NOMO-1 (cell line): Measurements from ENCODE around the gene LAMC3.

Experiments
- DNase-seq, 2 experiments: peaks; one replicate each; lab custom pipeline; 2025; ENCODE audit not compliant: unreplicated experiment in 2 of 2; lab: John Stamatoyannopoulos, UW

Gene LAMC3

DNA sequence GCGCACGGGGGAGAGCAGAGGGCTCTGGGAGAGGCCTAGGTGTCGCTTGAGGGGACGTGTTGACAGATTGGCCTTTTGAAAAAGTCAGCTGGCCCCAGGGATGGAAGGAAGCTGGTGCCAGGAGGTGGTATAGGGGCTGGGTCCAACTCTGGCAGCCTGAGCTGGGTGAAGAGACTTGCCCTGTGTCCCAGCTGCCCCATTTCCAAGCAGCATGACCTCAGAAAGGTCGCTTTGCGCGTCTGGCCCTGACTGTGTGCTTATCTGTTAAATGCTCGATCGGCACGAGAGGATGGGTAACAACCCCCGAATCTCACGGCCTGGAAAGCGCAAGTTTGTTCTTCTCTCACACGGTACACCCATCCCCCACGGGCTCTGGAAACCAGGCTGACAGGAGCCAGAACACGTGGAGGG lies 31.2 kb upstream of the LAMC3 start:
- no peak for DNase-seq

DNA sequence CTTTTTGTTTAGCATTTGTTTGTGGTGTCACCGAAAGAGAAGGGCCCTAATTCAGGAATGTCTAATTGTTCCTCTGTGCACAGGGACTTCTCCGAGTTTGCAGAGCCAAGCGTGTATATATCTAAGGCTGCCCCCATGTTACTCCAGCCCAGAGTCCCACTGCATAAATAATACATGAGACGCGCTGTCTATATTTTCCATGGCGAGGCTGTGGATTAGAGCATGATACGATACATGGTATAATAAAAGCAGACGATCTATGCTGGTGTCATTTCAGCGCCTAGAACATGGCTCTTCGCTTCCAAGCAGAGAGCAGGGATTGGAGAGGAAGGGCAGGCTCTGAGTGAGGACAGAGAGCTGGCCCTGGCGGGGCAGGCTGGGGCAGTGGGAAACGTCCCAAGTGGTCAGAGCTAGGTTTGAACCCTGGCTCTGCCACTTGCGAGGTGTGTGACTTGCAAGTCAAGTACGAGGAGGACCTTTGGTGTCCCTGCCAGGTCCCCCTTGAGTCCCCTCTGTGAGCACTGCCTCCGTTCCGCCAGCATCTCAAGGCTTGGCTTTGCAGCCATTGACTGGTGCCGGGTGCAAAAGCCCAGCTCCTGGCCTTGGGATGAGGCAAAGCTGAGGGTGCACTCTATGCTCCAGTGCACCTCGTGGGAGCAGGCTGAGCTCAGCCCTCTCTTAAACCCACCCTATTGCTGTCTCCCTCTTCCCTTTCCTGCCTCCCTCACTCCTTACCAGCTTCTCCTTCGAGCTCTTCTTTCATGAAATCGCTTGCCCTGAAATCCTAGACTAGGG lies 29.2 kb upstream of the LAMC3 start:
- DNase-seq: no peak

DNA sequence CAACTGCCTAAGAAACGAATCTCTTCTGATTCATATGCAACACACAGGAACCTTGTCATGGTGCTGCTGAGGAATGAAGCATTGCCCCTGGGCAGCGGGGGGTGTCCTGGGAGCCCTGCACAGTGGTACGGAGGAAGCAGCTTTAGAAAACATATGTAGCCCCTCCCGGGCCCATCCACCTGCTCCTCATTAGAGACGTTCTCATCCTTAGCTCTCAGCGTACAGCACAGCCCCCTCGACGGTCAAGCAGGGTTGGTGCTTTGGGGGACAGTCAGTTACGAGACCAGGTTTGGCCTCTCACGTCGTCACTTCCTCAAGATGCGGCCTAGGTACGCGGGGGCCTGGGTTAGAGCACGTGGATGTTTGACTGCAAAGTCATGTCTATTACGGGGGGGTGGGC lies 28.4 kb upstream of the LAMC3 start:
- no peak for DNase-seq

DNA sequence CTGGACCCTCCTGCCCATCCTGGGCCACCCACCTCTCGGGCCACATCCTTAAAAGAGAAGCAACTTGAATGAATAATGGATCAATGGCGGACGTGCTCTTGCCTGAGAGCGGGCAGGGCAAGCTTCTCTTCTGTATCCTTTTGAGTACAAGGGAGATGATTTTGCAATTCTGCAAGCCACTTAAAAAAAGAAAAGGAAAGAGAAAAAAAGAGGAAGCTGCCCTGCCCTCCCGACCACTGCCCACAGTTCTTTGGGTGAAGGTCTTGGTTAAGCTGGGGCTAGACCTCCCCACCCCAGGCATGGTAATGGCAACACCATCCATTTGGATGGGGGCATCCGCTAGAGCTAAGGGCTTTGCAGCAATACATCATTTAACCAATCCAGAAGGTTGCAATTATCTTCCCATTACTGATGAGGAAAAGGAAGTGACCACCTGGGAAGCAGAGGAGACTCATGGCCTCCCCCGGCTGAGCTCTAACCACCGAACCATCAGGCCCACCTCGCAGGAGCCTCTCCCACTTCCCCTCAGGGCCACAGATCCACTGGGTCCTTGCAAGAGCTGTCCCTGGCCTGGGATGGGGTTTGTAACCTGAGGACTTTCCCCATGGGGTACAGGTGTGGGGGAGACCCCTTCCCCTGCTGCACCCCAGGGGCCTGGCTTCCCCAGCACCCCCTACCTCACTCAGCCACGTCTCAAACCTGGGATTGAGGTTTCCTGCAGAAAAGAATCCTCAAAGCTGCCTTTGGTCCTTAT lies 27.8 kb upstream of the LAMC3 start:
- peak; percentile 61 to 85 for DNase-seq

DNA sequence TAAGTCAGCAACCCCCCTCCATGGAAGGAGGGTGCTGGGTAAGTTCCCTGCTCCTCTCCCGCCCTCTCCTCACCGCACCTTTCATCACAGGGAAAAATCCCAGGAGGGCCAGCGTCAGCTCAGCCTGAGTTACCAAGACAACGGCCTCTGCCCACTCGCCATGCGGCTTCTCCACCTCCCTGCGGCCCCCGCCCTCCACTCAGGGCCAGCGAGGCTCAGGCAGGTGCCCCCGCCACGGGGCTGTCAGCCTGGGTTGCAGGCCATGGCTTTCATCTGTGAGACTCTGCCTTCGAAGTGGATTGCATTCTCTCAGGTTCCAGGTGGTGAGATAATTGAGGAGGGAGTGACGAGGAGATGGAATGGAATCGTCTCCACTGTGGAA lies 27.2 kb upstream of the LAMC3 start:
- no peak for DNase-seq

DNA sequence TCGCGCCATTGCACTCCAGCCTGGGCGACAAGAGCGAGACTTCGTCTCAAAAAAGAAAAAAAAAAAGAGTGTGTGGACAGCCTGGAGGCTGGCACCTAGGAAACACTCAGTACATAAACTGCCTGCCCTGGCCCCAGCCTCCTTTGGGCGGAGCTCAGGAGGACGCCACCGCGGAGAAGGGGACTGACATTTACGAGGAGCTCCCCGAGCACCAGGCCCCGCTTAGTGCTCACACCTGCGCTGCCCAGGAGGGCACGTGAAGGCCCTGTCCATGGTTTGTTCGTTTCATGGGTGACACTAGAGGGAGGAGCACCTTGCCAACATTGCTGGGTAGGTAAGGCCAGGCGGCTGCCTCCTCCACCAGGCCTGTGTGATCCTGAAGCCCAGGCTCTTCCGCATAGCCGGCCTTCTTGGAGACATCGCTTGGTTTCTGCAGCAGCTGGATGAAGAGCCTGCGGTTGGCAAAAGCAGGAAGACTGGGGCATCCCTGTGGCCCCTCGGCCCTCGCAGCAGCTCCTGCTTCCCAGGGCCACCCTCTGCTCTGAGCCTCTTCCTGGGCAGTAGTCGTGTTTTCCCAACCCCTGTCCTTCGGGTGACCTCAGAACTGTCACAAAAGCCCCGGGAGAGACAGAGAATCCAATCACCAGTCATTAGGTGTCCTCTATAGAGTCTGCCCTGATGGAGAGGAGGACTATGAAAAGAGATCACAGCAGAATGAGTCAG lies 26.2 kb upstream of the LAMC3 start:
- DNase-seq: no peak

DNA sequence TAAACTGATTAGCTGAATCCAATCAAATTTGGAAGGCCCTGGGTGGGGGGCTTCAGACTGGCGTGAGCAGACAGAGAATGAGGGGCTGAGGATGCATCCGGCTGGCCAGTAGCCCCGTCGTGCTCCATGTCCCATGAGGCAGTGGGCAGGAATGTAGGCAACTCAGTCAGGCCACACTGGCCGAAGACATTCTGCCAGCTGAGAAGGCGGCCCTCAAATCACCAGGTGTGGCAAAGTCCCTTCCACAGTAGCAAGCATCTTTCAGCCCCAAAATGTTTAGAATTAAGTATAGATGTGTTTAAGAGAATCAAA lies 25.7 kb upstream of the LAMC3 start:
- no peak for DNase-seq

DNA sequence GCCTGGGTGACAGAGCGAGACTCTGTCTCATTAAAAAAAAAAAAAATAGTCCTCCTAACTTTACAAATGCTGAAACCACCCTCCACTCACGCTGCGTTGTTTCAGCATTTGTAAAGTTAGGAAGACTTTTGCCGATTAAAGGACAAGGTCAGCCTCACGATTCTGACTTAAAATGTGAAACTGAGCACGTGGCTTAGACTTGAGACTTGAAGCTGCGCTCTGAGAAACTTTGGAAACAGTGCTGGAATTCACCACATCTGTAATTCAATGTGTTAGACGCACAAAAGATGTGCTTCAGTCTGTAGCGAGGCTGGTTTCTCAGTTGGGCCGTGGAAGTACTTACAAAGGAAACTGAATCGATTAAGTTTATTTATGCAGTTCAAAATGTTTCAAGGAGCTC lies 25.0 kb upstream of the LAMC3 start:
- DNase-seq: no peak

DNA sequence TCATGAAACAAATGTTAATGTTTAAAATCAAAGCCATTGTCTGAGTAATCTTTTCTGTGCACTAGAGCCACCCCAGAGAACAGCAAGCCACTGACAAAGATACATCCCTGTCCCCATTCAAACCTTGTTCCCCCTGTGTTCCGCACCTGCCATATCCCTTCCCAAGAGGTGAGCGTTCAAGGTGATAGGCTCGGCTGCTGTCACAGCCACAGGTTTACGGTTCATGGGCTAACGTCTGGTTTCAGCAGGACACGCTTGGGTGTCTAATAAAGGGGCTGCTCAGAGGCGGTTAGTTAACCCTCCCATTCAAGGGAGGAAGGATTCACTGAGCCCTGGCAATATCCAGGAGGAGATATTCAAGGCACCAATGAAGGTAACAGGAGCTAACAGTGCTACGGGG lies 24.5 kb upstream of the LAMC3 start:
- no peak for DNase-seq

DNA sequence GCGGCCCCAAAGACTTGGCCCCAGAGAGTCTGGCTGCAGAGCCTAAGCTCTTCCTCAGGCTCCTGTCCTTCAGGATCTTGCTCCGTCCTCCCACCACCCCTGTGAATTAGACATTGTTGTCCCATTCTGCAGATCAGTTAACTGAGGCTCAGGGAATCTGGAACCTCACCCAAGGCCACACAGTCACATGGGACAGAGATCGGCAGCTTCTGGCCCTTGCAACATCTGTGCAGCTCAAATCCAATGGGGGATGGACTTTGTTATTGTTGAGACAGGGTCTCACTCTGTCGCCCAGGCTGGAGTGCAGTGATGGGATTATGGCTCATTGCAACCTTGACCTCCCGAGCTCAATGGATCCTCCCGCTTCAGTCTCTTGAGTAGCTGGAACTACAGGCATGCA lies 23.9 kb upstream of the LAMC3 start:
- no peak for DNase-seq

DNA sequence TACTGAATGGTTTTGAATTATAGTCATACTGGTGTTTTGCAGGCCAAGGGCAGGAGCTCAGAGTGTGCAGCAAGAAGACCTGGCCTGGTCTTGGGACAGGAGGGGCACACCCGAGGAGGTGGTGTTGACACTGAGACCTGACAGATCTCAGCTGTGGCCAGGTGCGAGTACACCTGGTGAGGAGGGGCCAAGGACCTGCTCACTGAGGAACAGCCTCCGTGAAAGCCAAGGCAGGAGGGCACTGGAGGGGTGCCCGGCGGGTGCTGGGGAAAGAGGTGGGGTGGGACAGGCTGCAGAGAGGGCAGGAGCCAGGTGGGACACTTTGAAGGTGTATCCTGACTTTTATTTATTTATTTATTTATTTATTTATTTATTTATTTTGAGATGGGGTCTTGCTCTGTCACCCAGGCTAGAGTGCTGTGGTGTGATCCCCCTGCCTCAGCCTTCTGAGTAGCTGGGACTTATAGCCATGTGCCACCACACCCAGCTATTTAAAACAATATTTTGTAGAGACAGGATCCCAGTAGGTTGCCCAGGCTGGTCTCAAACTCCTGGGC lies 23.3 kb upstream of the LAMC3 start:
- no peak for DNase-seq

DNA sequence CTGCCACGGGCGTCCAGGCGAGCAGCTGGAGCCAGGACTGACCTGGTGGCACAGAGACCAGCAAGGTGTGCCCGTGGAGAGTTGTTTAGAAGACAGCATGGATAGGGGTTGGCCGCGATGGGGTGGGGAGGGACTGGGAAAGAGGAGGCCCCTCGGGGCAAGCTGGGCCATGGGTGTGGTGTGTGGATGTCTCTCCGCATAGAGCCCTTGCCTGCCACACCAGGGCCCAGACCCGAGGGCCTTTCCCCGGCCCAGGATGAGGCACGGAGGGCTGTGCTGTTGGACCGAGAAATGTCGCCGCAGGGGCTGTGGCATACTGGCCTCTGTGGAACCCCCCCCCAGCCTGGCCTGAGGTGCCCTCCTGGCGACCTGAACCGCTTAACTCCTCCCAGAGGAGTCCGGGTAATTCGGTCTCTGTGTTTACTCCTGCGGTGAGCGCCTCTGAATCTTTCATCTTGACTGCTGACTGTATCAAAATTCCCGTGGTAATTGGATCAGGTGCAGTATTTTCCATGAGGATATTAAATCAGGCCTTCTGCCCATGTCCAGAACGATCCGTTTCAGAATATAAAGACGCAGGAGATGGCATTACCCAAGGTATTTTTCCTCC lies 22.5 kb upstream of the LAMC3 start:
- DNase-seq: no peak

DNA sequence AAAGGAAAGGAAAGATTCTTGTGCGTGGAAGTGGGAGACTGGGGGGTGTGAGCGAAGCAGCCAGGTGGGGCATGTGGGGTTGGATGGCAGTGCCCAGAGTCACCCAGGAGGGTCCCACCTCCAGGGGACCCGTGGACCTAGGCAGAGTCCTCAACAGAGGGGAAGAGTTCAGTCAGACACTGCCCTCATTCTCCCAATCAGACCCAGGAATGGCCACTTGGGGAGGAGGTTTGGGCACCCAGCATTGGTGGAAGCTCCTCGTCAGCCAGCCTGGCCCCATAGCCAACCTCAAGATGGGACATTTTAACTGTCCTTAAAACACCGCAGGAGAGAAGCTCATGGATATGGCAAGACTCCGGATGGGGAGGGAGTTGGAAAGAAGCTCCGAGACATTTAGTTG lies 21.9 kb upstream of the LAMC3 start:
- no peak for DNase-seq

DNA sequence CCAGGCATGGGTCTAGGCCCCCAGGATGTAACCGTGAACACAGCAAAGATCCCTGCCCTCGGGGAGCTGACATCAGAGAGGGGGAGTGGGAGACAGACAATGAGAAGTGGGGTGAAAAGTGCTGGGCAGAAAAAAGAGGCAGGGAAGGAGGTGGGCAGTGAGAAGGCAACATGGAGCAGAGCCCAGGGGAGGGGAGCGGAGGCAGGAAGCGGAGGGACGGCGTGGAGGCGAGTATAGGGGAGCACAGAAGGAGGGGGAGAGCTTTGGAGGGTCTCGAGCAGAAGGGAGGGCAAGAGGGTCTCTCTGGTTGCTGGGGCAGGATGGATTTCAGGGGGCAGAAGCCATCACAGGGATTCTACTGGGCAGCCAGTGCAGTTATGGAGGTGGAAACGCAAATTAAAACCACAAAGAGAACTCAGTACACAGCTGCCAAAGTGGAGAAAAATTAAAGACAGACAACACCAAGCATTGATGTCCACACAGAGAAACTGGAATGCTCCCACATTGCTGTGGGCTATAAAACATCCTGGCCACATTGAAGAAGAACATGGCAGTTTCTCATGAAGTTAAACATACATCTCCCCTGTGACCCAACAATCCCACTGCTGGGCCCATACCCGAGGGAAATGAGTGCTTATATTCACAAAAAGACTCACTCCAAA lies 21.1 kb upstream of the LAMC3 start:
- DNase-seq: no peak

DNA sequence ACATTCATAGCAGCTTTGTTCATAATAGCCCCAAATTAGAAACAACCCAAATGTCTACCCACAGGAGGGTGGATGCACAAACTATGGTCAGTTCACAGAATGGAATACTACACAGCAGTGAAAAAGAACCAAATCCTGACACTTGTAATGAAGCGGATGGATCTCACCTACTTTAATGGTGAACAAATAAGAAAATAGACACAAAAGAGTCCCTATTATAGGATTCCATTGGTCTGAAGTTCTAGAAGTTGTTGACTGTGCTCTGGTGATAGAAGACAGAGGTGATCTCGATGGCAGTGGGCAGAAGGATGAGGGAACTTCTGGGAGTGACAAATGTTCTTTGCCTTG lies 20.6 kb upstream of the LAMC3 start:
- DNase-seq: no peak

DNA sequence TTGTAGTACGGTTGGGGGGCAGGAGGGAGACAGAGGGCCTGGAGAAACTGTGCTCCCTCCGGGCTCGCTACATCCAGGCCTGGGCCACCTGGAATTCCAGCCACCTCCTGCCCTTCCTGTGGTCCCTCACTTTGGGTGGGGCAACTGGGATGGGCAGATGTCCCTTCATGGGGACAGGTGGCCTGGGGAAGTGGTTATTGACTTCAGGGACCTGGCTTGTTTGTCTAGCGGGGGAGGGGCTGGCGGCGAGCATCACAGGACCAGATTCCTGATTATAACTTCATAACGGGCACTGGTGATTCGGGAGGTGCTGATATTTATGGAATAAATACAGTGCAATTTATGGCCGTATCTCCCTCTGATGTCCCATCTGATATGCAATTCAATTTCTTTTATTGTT lies 20.1 kb upstream of the LAMC3 start:
- no peak for DNase-seq

DNA sequence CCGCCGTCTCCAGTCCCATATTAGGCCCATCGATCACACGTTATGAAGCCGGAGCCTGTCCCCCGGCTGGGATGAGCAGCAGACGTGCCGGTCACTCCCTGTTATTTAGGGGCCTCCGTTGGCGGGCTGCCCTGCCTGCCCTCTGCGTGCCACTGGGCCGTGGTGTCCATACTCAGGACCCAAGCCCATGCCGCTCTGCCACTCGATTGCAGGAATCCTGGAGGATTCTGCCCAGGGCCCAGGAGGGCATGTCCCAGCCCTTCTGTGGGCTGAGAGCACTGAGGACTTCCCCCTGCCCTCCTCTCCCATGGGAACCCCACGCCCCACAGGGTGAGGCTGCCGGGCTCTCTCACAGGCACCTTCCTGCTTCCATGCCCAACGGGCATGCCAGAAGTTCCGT lies 19.6 kb upstream of the LAMC3 start:
- no peak for DNase-seq

DNA sequence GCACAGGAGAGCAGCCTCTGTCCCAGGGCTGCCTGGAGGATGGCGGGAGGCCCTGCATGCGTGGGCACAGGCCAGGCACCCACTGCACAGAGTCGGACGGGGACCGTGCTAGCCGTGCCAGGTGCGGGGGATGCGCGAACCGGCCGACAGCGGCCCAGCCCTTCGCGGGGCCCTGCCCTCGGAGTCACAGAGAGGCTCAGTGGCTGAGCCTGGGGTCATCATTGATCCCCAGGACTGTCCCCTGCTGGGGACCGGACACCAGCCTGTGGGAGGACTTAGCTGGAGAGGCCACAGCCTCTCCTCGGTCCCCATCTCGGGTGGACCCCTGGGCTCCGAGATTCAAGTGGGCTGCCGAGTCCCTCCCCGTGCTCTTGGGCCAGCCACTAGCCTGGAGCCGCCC lies 19.1 kb upstream of the LAMC3 start:
- DNase-seq: no peak

DNA sequence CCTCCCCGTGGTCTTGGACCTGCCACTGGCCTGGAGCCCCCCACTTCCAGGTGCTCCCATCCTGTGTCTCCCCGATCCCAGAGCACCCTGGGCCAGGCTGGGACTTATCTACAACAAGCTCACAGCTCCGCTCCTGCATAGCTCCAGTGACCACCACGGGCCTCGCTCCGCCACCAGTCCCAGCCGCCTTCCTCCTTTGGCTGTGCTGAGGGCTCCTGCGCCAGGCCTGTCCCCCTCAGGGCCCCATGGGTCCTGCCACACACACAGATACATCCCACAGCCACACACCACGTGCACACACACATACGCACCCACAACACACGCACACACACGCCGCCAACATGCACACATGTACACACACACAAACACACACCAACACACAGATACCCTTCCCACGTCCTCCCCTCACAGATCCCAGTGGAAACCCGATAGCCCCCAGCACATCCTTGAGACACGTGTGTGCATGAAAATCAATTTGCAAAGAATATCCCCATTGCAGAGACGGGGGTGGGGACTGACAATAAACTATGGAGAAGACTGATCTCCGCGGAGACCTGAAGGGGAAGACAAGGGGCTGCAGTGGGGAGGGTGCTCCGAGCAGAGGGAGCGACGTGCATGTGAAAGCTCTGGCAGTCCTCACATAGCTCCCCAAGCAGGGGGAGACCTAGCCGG lies 18.5 kb upstream of the LAMC3 start:
- DNase-seq: no peak
